SK-N-SH (cell line): ENCODE data around the gene AIRE.

ENCODE experiments used
- GATA2 ChIP-seq: sonication (generic); formaldehyde crosslinking; IDR thresholded peaks from 2 replicates; pipeline ENCODE4 v1.5.0; 2020; ENCODE audit warnings: mild to moderate bottlenecking, missing genetic modification reagents
- TF ChIP-seq, protein P1 (sequence below): fragments of 150-350 bp; IDR thresholded peaks from 2 replicates; pipeline ENCODE4 v1.6.1; 2017; ENCODE audit warnings: antibody characterized with exemption, low read length, low read depth, borderline replicate concordance
- TF ChIP-seq, protein P2 (sequence below): fragments of 200-600 bp; sonication (generic); IDR thresholded peaks from 2 replicates; pipeline ENCODE4 v1.6.1; 2017; ENCODE audit warnings: antibody characterized with exemption, mild to moderate bottlenecking, moderate library complexity
- TF ChIP-seq, protein P3 (sequence below): IDR thresholded peaks from 2 replicates; pipeline ENCODE4 v1.6.1; 2012; ENCODE audit warnings: mild to moderate bottlenecking, low read depth, low read length, moderate library complexity

DNA sequence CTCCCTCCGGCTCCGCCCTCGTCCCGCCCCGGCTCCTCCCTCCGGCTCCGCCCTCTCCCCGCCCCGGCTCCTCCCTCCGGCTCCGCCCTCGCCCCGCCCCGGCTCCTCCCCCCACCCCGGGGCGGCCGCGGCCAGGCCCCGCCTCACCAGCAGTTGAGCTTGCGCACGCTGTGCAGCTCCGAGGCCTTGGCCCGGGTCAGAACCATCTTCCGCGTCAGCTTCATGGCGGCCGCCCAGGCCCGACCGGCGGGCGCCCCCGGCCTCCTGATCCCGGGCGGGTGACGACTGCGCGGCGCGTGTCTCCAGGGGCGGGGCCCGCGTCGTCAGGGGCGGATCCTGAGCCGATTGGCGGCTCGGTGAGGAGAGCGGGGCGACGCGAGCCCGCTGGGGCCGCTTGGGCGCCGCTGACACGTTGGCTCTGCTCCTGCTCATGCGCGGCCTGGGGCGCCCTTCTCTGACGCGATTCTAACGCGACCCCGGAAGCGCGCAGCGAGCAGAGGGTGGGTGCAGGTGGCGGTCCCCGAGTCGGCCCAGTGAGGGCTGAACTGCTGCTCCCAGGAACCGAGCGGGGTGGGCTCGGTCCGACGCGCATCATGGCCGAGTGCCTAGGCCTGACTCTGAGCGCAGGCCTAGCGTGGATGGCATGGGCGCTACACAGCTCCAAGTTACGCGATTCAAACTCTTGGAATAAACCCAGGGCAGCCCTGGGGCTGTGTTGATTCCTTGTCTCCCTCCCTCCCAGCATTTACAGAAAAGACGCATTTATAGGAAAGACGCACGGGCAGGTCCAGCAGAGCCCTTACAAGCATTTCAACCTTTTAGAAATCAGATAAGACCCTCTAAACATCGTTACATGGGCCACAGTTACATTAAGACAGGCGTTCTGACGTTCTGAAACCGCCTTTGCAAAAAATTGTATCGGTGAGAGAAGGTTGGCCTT, 53.6 kb downstream of the AIRE start, which contains the start of gene CFAP410:
- TF ChIP-seq, protein P1, sequence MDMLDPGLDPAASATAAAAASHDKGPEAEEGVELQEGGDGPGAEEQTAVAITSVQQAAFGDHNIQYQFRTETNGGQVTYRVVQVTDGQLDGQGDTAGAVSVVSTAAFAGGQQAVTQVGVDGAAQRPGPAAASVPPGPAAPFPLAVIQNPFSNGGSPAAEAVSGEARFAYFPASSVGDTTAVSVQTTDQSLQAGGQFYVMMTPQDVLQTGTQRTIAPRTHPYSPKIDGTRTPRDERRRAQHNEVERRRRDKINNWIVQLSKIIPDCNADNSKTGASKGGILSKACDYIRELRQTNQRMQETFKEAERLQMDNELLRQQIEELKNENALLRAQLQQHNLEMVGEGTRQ: no peak
- TF ChIP-seq, protein P2, sequence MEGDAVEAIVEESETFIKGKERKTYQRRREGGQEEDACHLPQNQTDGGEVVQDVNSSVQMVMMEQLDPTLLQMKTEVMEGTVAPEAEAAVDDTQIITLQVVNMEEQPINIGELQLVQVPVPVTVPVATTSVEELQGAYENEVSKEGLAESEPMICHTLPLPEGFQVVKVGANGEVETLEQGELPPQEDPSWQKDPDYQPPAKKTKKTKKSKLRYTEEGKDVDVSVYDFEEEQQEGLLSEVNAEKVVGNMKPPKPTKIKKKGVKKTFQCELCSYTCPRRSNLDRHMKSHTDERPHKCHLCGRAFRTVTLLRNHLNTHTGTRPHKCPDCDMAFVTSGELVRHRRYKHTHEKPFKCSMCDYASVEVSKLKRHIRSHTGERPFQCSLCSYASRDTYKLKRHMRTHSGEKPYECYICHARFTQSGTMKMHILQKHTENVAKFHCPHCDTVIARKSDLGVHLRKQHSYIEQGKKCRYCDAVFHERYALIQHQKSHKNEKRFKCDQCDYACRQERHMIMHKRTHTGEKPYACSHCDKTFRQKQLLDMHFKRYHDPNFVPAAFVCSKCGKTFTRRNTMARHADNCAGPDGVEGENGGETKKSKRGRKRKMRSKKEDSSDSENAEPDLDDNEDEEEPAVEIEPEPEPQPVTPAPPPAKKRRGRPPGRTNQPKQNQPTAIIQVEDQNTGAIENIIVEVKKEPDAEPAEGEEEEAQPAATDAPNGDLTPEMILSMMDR: no peak
- TF ChIP-seq GATA2: no peak
- TF ChIP-seq, protein P3, sequence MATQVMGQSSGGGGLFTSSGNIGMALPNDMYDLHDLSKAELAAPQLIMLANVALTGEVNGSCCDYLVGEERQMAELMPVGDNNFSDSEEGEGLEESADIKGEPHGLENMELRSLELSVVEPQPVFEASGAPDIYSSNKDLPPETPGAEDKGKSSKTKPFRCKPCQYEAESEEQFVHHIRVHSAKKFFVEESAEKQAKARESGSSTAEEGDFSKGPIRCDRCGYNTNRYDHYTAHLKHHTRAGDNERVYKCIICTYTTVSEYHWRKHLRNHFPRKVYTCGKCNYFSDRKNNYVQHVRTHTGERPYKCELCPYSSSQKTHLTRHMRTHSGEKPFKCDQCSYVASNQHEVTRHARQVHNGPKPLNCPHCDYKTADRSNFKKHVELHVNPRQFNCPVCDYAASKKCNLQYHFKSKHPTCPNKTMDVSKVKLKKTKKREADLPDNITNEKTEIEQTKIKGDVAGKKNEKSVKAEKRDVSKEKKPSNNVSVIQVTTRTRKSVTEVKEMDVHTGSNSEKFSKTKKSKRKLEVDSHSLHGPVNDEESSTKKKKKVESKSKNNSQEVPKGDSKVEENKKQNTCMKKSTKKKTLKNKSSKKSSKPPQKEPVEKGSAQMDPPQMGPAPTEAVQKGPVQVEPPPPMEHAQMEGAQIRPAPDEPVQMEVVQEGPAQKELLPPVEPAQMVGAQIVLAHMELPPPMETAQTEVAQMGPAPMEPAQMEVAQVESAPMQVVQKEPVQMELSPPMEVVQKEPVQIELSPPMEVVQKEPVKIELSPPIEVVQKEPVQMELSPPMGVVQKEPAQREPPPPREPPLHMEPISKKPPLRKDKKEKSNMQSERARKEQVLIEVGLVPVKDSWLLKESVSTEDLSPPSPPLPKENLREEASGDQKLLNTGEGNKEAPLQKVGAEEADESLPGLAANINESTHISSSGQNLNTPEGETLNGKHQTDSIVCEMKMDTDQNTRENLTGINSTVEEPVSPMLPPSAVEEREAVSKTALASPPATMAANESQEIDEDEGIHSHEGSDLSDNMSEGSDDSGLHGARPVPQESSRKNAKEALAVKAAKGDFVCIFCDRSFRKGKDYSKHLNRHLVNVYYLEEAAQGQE: no peak; the same call in 1 of the 2 replicates
